ENCODE measurements around the gene IFI6.

DNA sequence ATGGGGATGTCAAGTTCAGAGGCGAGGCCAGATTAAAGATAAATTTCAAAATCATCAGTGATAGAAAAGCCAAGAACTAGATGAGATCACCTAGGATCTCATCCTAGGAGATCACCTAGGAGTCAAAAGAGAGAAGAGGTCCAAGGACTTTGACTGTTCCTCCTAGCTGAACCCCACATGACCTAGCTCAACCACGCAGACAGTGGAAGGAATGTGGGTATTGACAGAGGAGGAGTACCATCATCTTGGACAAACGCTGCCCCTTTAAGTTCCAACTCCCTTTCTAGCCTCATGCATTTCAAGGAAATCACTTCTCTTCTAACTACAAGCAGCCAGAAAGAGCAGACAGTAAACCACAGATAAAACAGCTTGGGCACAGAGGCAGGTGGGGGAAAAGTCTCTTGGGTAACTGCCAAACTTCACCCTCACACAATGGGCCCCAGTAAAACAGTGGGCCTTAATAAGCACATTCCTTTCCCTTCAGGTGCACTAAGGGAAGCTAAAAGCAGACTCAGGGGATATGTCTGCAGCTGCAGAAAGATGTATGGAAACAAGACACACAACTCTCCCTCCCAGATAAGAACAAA is 41.2 kb upstream of the IFI6 start:
- TF ChIP-seq, protein P1, sequence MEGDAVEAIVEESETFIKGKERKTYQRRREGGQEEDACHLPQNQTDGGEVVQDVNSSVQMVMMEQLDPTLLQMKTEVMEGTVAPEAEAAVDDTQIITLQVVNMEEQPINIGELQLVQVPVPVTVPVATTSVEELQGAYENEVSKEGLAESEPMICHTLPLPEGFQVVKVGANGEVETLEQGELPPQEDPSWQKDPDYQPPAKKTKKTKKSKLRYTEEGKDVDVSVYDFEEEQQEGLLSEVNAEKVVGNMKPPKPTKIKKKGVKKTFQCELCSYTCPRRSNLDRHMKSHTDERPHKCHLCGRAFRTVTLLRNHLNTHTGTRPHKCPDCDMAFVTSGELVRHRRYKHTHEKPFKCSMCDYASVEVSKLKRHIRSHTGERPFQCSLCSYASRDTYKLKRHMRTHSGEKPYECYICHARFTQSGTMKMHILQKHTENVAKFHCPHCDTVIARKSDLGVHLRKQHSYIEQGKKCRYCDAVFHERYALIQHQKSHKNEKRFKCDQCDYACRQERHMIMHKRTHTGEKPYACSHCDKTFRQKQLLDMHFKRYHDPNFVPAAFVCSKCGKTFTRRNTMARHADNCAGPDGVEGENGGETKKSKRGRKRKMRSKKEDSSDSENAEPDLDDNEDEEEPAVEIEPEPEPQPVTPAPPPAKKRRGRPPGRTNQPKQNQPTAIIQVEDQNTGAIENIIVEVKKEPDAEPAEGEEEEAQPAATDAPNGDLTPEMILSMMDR (IDR thresholded peaks at IDR 0.05; ENCODE audit: low read depth, low read length, poor library complexity, severe bottlenecking) = no peak
- no peak for TF ChIP-seq EZH2phosphoT487 (IDR thresholded peaks at IDR 0.05; ENCODE audit: borderline replicate concordance, low read length)

Data from DOHH2 (cell line).